CD1c-positive myeloid dendritic cell (primary cell): ENCODE measurements around the gene LEKR1.
A peak's percentile ranks its signal among the peaks of the same experiment; 100 is the strongest.
"Not testable (repeated sequence)": the region's sequence is repeated elsewhere in the genome, so short reads cannot be mapped to it uniquely, and the experiment has no call there.

Experiments used
- DNase-seq: peaks from one replicate; pipeline ENCODE4 v3.0.0-alpha.2; 2016; ENCODE audit errors: extremely low spot score

The LEKR1 gene

GRCh38 chr3:156806698-156807097 is 19.5 kb upstream of the LEKR1 start:
- DNase-seq: no peak

- no peak for DNase-seq
Measured at GRCh38 chr3:156808025-156808424, 18.1 kb upstream of the LEKR1 start.

GRCh38 chr3:156811089-156811862 is 14.9 kb upstream of the LEKR1 start:
- peak; percentile 59 for DNase-seq

GRCh38 chr3:156812521-156813335 is 13.4 kb upstream of the LEKR1 start:
- peak; percentile 77 for DNase-seq

GRCh38 chr3:156814295-156814694 is 11.9 kb upstream of the LEKR1 start:
- DNase-seq: no peak

GRCh38 chr3:156816091-156816793 is 9.9 kb upstream of the LEKR1 start:
- DNase-seq: peak; percentile 89

GRCh38 chr3:156816794-156817645 is 9.1 kb upstream of the LEKR1 start:
- peak; percentile 97 for DNase-seq

- peak; percentile 64 for DNase-seq
Measured at GRCh38 chr3:156817646-156818272, 8.4 kb upstream of the LEKR1 start.

- DNase-seq: no peak
Measured at GRCh38 chr3:156818273-156818651, 7.9 kb upstream of the LEKR1 start.

- DNase-seq: peak; percentile 40
Measured at GRCh38 chr3:156818890-156819289, 7.3 kb upstream of the LEKR1 start.

GRCh38 chr3:156819842-156820691 is 6.1 kb upstream of the LEKR1 start:
- no peak for DNase-seq

GRCh38 chr3:156820692-156821080 is 5.5 kb upstream of the LEKR1 start:
- no peak for DNase-seq

- not testable (repeated sequence) for DNase-seq
Measured at GRCh38 chr3:156822626-156823260, 3.4 kb upstream of the LEKR1 start.

- DNase-seq: no peak
Measured at GRCh38 chr3:156825795-156826143, 384 bp upstream of the LEKR1 start.

- DNase-seq: peak; percentile 83
Measured at GRCh38 chr3:156826896-156827882, 1.0 kb downstream of the LEKR1 start.

- DNase-seq: no peak
Measured at GRCh38 chr3:156831006-156831405, 4.9 kb downstream of the LEKR1 start.

- no peak for DNase-seq
Measured at GRCh38 chr3:156834435-156834834, 8.3 kb downstream of the LEKR1 start.

GRCh38 chr3:156834962-156835535 is 8.9 kb downstream of the LEKR1 start:
- DNase-seq: no peak
